K562 (cell line): ENCODE results near the gene FXR1. TPM values are rescaled to one million over a fixed set of nuclear protein-coding genes. Genes with fewer than 3 reads are reported as not detected.

Experiments used
- ATAC-seq: fragments of 200-7000 bp; cut with Tn5 transposase; 3 replicates; pipeline ENCODE4 v1.9.1; 2020; ENCODE audit warnings: moderate library complexity
- BruUV-seq: library from RNA; stranded (reverse); fragments of 400-500 nt; replicated peaks from 2 replicates; lab custom pipeline; 2021; lab: Mats Ljungman, UMichigan
- CTCF ChIA-PET: fragments of 300-600 bp; formaldehyde crosslinking; extraction: SDS; loops from one replicate; lab custom pipeline; 2021; ENCODE audit warnings: low intra/inter-chr PET ratio; lab: Yijun Ruan, JAX
- POLR2A ChIA-PET: fragments of 300-600, 350-650 bp; sonication (Branson Sonifier 250); formaldehyde crosslinking; extraction: SDS; loops from one replicate; lab custom pipeline; 2021; ENCODE audit warnings: antibody characterized with exemption, inconsistent platforms; lab: Yijun Ruan, JAX
- DNase-seq, 4 experiments: peaks; one replicate each; pipeline versions ENCODE4 v3.0.0 to v3.0.0-alpha.2; 2011 to 2018; ENCODE audit warnings: low spot score in 3 of 4, mixed read lengths in 3 of 4; ENCODE audit errors: extremely low read depth in 1 of 4
- FAIRE-seq: peaks from 2 replicates; lab custom pipeline; 2011; peaks lifted over from hg19 to GRCh38; lab: Jason Lieb, UNC
- H2AFZ ChIP-seq: 2 replicates; pipeline ENCODE4 v1.6.0; 2011; ENCODE audit warnings: low read depth, low read length, control low read depth, inconsistent platforms
- H3K27ac ChIP-seq: fragments of 200-600 bp; 3 replicates; pipeline ENCODE4 v1.8.0; 2011; ENCODE audit warnings: low read depth, mild to moderate bottlenecking, control low read depth, inconsistent platforms, low read length, moderate library complexity, mixed read lengths; ENCODE audit errors: extremely low read depth
- H3K27me3 ChIP-seq, 2 experiments: fragments of 300-600 bp in 1 of 2; 2 replicates in 1 of 2; 3 replicates in 1 of 2; pipeline versions ENCODE4 v1.6.0 to v1.8.0; 2011; ENCODE audit warnings: inconsistent platforms in 2 of 2, low read length in 2 of 2, mild to moderate bottlenecking in 1 of 2, mixed read lengths in 1 of 2, moderate library complexity in 1 of 2; ENCODE audit not compliant: control insufficient read depth in 2 of 2, insufficient read depth in 2 of 2
- H3K36me3 ChIP-seq: fragments of 300-600 bp; 3 replicates; pipeline ENCODE4 v1.8.0; 2011; ENCODE audit warnings: mild to moderate bottlenecking, low read length, inconsistent platforms; ENCODE audit not compliant: control insufficient read depth, insufficient read depth
- H3K4me1 ChIP-seq, 2 experiments: fragments of 200-600 bp in 1 of 2; replicated peaks in 1 of 2; 2 replicates in 1 of 2; 3 replicates in 1 of 2; pipeline versions ENCODE4 v1.5.1 to v1.8.0; 2011; ENCODE audit warnings: inconsistent platforms in 2 of 2, low read length in 2 of 2, mild to moderate bottlenecking in 1 of 2, mixed read lengths in 1 of 2, moderate library complexity in 1 of 2; ENCODE audit not compliant: control insufficient read depth in 2 of 2, insufficient read depth in 2 of 2
- H3K4me2 ChIP-seq: 2 replicates; pipeline ENCODE4 v1.6.1; 2011; ENCODE audit warnings: low read length, control low read depth, inconsistent platforms, mixed read lengths; ENCODE audit not compliant: insufficient read depth
- H3K4me3 ChIP-seq: fragments of 200-600 bp; sonication (generic), shearing (Covaris generic); 2 replicates; pipeline ENCODE4 v1.5.1; 2016; ENCODE audit warnings: control low read depth, inconsistent platforms
- H3K79me2 ChIP-seq: fragments of 200-600 bp; 3 replicates; pipeline ENCODE4 v1.8.0; 2011; ENCODE audit warnings: low read length, inconsistent platforms; ENCODE audit not compliant: control insufficient read depth, insufficient read depth
- H3K9ac ChIP-seq, 2 experiments: 2 replicates each; pipeline versions ENCODE4 v1.6.0 to v1.6.1; 2011; ENCODE audit warnings: low read depth in 2 of 2, low read length in 2 of 2, control low read depth in 1 of 2, inconsistent platforms in 1 of 2, mild to moderate bottlenecking in 1 of 2, mixed read lengths in 1 of 2; ENCODE audit not compliant: insufficient read depth in 1 of 2
- H3K9me1 ChIP-seq: one replicate; pipeline ENCODE4 v1.6.0; 2011; ENCODE audit warnings: inconsistent platforms, mild to moderate bottlenecking, low read length, moderate library complexity; ENCODE audit not compliant: control insufficient read depth, insufficient read depth
- H3K9me3 ChIP-seq: replicated peaks from 2 replicates; pipeline ENCODE4 v1.5.1; 2011; ENCODE audit warnings: low read depth, low read length, inconsistent platforms; ENCODE audit not compliant: control insufficient read depth, insufficient read depth
- H4K20me1 ChIP-seq: replicated peaks from 2 replicates; pipeline ENCODE4 v1.6.1; 2011; ENCODE audit warnings: low read length, inconsistent platforms, mixed read lengths; ENCODE audit not compliant: control insufficient read depth, insufficient read depth
- E2F3 ChIP-seq: fragments of 250-450 bp; sonication (Bioruptor Pico); IDR thresholded peaks from 2 replicates; pipeline ENCODE4 v1.4.0; 2020; ENCODE audit warnings: mild to moderate bottlenecking
- KDM1A ChIP-seq, 2 experiments: fragments of 450-650 bp; IDR thresholded peaks; 2 replicates each; pipeline ENCODE4 v1.6.1; 2016; ENCODE audit warnings: mild to moderate bottlenecking in 2 of 2
- SUPT5H ChIP-seq: fragments of 450-650 bp; IDR thresholded peaks from 2 replicates; pipeline ENCODE4 v1.6.1; 2016
- ZNF668 ChIP-seq: fragments of 250-450 bp; sonication (Bioruptor Pico); IDR thresholded peaks from 2 replicates; pipeline ENCODE4 v1.8.0; 2022; ENCODE audit warnings: mild to moderate bottlenecking, inconsistent platforms
- WGBS: fragments of 100-300 bp; shearing (Covaris generic); methylation state at CpG from one replicate; pipeline ENCODE4 v1.1.6; 2016; ENCODE audit warnings: low coverage, mixed read lengths; ENCODE audit not compliant: insufficient coverage; ENCODE audit errors: missing lambda C conversion rate; 5-methylcytosine and 5-hydroxymethylcytosine counted together
- in situ Hi-C: fragments of 300-500 bp; cut with MboI; formaldehyde crosslinking; loops from 4 replicates; pipeline ENCODE4 v1.15.0; 2018; ENCODE audit warnings: inconsistent platforms, mixed read lengths
- intact Hi-C: fragments of 100-400 bp; cut with micrococcal nuclease; formaldehyde crosslinking; loops from 2 replicates; pipeline ENCODE4 v1.14.2; 2022
- polyA plus RNA-seq, 8 experiments: library from polyadenylated mRNA; depleted of rRNA in 4 of 8; stranded (reverse) in 5 of 8; unstranded in 3 of 8; fragments of >200 nt; fragmentation: Nextera tagmentation in 2 of 8; fragmentation: Illumina TruSeq in 1 of 8; extraction: Ambion mirVana in 2 of 8; extraction: Trizol in 1 of 8; gene quantifications; 2 replicates each; pipeline versions ENCODE4 v1.2.1 to v1.2.3, GENCODE V29; 2011 to 2014; ENCODE audit warnings: inconsistent platforms in 1 of 8, missing spikeins in 1 of 8
- total RNA-seq, 7 experiments: library from RNA; depleted of rRNA in 6 of 7; stranded (reverse); fragments of >200 nt in 6 of 7; fragmentation: Illumina TruSeq in 2 of 7; extraction: Trizol in 2 of 7; gene quantifications; 2 replicates each; pipeline versions ENCODE4 v1.2.1 to v1.2.3, GENCODE V29; 2011 to 2021; ENCODE audit warnings: low replicate concordance in 1 of 7
- TF ChIP-seq, protein P1 (sequence below): fragments of 250-450 bp; sonication (Bioruptor Pico); IDR thresholded peaks from 2 replicates; pipeline ENCODE4 v1.5.0; 2022; ENCODE audit warnings: mild to moderate bottlenecking
- TF ChIP-seq, protein P2 (sequence below): fragments of 450-650 bp; conservative IDR thresholded peaks from 2 replicates; pipeline ENCODE4 v1.6.1; 2016; ENCODE audit warnings: missing genetic modification characterization, low read depth, mild to moderate bottlenecking, missing compliant biosample characterization, moderate library complexity
- TF ChIP-seq, protein P3 (sequence below): sonication (generic); IDR thresholded peaks from 2 replicates; pipeline ENCODE4 v1.6.1; 2016
- TF ChIP-seq, protein P4 (sequence below): fragments of 450-650 bp; IDR thresholded peaks from 2 replicates; pipeline ENCODE4 v1.6.1; 2016; ENCODE audit warnings: low read depth

The FXR1 gene
- total and polyA plus RNA-seq, 9 of the 15 experiments (the other 6 are each of a cell fraction or from before 2014, with no cell fraction given), result 59.4 to 177 (median 136) TPM

DNA sequence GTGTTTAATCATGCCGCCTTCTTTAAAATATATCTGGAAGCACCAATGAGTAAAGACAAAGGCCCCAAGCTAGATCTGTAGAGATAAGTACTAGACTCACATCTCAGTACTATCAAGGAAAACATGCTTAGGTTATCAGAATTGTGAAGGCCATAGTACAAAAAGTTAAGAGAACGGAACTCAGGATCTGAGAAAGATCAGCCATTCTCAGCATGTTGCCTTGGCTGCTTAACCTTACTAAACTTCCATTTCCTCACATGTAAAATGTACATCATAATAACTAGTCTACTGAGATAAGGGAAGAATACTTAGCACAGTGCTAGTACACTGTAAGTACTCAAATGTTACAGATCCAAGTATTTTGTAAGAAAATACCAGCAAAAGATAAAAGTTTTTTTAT, 69.4 kb downstream of the FXR1 start:
- peaks cover 76% of the 10 kb centered on the region for H3K36me3 ChIP-seq
- H3K4me3 ChIP-seq, result no peak overlapping the region
- no peaks in the 10 kb centered on the region for H3K9me1 ChIP-seq
- ChIA-PET CTCF (no interaction called here), POLR2A (no interaction called here)
- H3K27me3 ChIP-seq, result no peaks in the 10 kb centered on the region
- no peak overlapping the region for H3K9ac ChIP-seq
- H4K20me1 ChIP-seq, result no peaks in the 10 kb centered on the region
- H3K79me2 ChIP-seq, result peaks cover 2% of the 10 kb centered on the region; the same call in 1 of the 3 replicates
- H3K4me2 ChIP-seq, result no peak overlapping the region
- in situ Hi-C loops, result loop anchor here (25.0 kb wide), 1 partner anchor 370 kb away; the partner anchor contains the start of gene TTC14
- peak; percentile 48 for ATAC-seq
- 32% methylated on average over 2 of the region's 2 CpGs for WGBS
- BruUV-seq, result no TSS peak
- FAIRE-seq, result no peak
- no peaks in the 10 kb centered on the region for H3K9me3 ChIP-seq
- peaks cover 0 to 2% of the 10 kb centered on the region in 2 experiments; a peak in 1 of 5 replicates for H3K4me1 ChIP-seq
- TF ChIP-seq ZNF668 (CRISPR knock-in tag), result no peak
- TF ChIP-seq SUPT5H, result 0 out of 2 replicates have a peak, but pooled peaks have one; percentile 22
- TF ChIP-seq, protein P1, sequence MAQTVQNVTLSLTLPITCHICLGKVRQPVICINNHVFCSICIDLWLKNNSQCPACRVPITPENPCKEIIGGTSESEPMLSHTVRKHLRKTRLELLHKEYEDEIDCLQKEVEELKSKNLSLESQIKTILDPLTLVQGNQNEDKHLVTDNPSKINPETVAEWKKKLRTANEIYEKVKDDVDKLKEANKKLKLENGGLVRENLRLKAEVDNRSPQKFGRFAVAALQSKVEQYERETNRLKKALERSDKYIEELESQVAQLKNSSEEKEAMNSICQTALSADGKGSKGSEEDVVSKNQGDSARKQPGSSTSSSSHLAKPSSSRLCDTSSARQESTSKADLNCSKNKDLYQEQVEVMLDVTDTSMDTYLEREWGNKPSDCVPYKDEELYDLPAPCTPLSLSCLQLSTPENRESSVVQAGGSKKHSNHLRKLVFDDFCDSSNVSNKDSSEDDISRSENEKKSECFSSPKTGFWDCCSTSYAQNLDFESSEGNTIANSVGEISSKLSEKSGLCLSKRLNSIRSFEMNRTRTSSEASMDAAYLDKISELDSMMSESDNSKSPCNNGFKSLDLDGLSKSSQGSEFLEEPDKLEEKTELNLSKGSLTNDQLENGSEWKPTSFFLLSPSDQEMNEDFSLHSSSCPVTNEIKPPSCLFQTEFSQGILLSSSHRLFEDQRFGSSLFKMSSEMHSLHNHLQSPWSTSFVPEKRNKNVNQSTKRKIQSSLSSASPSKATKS (CRISPR knock-in tag), result no peak
- no peak for TF ChIP-seq KDM1A (IDR thresholded peaks at IDR 0.05)
- TF ChIP-seq, protein P2, sequence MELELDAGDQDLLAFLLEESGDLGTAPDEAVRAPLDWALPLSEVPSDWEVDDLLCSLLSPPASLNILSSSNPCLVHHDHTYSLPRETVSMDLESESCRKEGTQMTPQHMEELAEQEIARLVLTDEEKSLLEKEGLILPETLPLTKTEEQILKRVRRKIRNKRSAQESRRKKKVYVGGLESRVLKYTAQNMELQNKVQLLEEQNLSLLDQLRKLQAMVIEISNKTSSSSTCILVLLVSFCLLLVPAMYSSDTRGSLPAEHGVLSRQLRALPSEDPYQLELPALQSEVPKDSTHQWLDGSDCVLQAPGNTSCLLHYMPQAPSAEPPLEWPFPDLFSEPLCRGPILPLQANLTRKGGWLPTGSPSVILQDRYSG (tag), result no peak
- TF ChIP-seq, protein P3, sequence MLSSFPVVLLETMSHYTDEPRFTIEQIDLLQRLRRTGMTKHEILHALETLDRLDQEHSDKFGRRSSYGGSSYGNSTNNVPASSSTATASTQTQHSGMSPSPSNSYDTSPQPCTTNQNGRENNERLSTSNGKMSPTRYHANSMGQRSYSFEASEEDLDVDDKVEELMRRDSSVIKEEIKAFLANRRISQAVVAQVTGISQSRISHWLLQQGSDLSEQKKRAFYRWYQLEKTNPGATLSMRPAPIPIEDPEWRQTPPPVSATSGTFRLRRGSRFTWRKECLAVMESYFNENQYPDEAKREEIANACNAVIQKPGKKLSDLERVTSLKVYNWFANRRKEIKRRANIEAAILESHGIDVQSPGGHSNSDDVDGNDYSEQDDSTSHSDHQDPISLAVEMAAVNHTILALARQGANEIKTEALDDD, result peak; percentile 92
- TF ChIP-seq E2F3 (CRISPR knock-in tag), result no peak
- TF ChIP-seq, protein P4, sequence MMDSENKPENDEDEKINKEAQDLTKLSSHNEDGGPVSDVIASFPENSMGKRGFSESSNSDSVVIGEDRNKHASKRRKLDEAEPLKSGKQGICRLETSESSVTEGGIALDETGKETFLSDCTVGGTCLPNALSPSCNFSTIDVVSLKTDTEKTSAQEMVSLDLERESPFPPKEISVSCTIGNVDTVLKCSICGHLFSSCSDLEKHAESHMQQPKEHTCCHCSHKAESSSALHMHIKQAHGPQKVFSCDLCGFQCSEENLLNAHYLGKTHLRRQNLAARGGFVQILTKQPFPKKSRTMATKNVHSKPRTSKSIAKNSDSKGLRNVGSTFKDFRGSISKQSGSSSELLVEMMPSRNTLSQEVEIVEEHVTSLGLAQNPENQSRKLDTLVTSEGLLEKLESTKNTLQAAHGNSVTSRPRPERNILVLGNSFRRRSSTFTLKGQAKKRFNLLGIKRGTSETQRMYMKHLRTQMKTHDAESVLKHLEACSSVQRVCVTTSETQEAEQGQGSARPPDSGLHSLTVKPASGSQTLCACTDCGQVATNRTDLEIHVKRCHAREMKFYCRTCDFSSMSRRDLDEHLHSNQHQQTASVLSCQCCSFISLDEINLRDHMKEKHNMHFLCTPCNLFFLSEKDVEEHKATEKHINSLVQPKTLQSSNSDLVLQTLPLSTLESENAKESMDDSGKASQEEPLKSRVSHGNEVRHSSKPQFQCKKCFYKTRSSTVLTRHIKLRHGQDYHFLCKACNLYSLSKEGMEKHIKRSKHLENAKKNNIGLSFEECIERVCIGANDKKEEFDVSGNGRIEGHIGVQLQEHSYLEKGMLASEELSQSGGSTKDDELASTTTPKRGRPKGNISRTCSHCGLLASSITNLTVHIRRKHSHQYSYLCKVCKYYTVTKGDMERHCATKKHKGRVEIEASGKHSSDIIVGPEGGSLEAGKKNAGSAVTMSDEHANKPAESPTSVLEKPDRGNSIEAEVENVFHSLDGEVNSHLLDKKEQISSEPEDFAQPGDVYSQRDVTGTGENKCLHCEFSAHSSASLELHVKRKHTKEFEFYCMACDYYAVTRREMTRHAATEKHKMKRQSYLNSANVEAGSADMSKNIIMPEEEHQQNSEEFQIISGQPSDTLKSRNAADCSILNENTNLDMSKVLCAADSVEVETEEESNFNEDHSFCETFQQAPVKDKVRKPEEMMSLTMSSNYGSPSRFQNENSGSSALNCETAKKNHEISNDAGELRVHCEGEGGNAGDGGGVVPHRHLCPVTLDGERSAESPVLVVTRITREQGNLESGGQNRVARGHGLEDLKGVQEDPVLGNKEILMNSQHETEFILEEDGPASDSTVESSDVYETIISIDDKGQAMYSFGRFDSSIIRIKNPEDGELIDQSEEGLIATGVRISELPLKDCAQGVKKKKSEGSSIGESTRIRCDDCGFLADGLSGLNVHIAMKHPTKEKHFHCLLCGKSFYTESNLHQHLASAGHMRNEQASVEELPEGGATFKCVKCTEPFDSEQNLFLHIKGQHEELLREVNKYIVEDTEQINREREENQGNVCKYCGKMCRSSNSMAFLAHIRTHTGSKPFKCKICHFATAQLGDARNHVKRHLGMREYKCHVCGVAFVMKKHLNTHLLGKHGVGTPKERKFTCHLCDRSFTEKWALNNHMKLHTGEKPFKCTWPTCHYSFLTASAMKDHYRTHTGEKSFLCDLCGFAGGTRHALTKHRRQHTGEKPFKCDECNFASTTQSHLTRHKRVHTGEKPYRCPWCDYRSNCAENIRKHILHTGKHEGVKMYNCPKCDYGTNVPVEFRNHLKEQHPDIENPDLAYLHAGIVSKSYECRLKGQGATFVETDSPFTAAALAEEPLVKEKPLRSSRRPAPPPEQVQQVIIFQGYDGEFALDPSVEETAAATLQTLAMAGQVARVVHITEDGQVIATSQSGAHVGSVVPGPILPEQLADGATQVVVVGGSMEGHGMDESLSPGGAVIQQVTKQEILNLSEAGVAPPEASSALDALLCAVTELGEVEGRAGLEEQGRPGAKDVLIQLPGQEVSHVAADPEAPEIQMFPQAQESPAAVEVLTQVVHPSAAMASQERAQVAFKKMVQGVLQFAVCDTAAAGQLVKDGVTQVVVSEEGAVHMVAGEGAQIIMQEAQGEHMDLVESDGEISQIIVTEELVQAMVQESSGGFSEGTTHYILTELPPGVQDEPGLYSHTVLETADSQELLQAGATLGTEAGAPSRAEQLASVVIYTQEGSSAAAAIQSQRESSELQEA, result no peak
- peak overlapping the region; percentile 32; the same call in 1 of the 3 replicates for H3K27ac ChIP-seq
- H2AFZ ChIP-seq, result no peak overlapping the region
- intact Hi-C loops, result loop anchor here (10.0 kb wide), 3 partner anchors 117 to 377 kb away; partner anchors contain the start of gene TTC14
- no peak for DNase-seq
